HG03342 (cell line): ENCODE data around the gene APPL2.
"Not testable (repeated sequence)": the region's sequence is repeated elsewhere in the genome, so short reads cannot be mapped to it uniquely, and the experiment has no call there.

Experiments
- ATAC-seq: cut with Tn5 transposase; IDR thresholded peaks from one replicate; pipeline ENCODE4 v1.9.1; 2021; ENCODE audit warnings: mild to moderate bottlenecking, moderate library complexity; ENCODE audit not compliant: unreplicated experiment

APPL2 gene

DNA sequence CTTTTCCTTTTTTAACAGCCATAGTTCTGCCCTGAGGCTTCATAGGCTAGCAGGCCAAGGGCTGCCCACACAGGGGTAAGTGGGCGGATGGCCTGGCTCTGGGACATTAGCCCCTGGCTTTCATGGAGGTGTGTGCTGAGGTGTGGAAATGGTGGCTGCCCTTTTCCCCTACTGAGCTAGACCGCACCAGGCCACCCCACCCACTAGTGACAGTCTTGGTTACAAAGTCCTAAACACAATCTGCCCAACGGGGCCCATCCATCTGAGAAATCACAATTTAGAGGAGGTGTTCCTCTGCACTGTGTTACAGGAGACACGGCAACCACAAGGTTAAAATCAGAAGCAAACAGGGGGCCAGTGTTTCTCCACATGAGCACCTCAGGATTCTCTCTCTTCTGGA lies 35.6 kb downstream of the APPL2 start:
- ATAC-seq: no peak

GRCh38 chr12:105198961-105199360 lies 37.0 kb downstream of the APPL2 start:
- no peak for ATAC-seq

- ATAC-seq: no peak
These were observed 39.9 kb downstream of the APPL2 start for GRCh38 chr12:105196090-105196489.

GRCh38 chr12:105194947-105195346 lies 41.0 kb downstream of the APPL2 start:
- ATAC-seq: no peak

- no peak for ATAC-seq
These were observed 43.2 kb downstream of the APPL2 start for GRCh38 chr12:105192624-105193225.

- ATAC-seq: no peak
These were observed 45.4 kb downstream of the APPL2 start for GRCh38 chr12:105190530-105190929.

- no peak for ATAC-seq
These were observed 46.7 kb downstream of the APPL2 start for GRCh38 chr12:105189293-105189692.

- not testable (repeated sequence) for ATAC-seq
These were observed 52.0 kb downstream of the APPL2 start for GRCh38 chr12:105183976-105184375.

DNA sequence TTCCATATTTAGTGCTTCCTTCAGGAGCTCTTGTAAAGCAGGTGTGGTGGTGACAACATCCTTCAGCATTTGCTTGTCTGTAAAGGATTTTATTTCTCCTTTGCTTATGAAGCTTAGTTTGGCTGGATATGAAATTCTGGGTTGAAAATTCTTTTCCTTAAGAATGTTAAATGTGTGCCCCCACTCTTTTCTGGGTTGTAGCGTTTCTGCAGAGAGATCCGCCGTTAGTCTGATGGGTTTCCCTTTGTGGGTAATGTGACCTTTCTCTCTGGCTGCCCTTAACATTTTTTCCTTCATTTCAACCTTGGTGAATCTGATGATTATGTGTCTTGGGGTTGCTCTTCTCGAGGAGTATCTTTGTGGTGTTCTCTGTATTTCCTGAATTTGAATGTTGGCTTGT lies 52.6 kb downstream of the APPL2 start:
- ATAC-seq: not testable (repeated sequence)

GRCh38 chr12:105179114-105179513 lies 56.9 kb downstream of the APPL2 start:
- not testable (repeated sequence) for ATAC-seq

- no peak for ATAC-seq
These were observed 58.8 kb downstream of the APPL2 start for GRCh38 chr12:105177208-105177607.

- ATAC-seq: no peak
These were observed 60.5 kb downstream of the APPL2 start for GRCh38 chr12:105175397-105175990.

GRCh38 chr12:105171691-105172436 lies 64.1 kb downstream of the APPL2 start:
- no peak for ATAC-seq

GRCh38 chr12:105170139-105170538 lies 65.8 kb downstream of the APPL2 start:
- ATAC-seq: no peak

- ATAC-seq: no peak
These were observed 68.0 kb downstream of the APPL2 start for GRCh38 chr12:105168006-105168405.

DNA sequence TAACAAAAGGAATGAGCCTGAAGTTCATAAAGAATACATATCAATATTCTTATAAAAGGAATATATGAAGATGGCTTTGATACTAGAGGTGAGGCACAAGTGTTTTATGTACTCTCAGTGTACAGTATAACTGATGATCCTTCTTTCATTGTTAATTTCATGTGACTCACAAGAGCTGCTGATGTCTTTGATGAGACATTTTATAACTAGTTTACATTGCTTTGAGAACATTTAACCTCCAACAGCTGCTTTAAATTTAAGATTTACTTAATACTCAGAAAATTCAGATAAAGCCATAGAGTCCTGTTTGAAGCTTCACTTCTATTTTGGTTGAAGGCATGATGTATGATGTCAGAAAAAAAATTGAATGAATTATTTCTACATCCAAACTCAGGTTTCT lies 68.6 kb downstream of the APPL2 start:
- no peak for ATAC-seq

- ATAC-seq: no peak
These were observed 69.2 kb downstream of the APPL2 start for GRCh38 chr12:105166736-105167135.

DNA sequence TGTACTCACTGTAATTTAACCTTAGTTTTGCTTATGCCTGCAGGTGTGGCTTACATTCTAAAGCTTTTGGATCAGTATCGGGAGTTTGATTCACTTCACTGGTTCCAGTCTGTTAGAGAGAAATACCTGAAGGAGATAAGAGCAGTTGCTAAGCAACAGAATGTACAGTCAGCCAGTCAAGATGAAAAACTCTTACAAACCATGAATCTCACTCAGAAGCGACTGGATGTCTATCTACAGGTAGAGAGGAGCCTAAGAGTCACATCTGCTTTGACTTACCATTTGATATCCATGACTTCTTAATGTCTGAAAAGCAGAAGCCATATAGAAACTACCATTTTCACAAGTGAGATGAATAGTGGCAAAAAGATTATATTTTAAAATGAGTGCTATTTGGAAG lies 71.9 kb downstream of the APPL2 start:
- no peak for ATAC-seq

- no peak for ATAC-seq
These were observed 73.8 kb downstream of the APPL2 start for GRCh38 chr12:105162174-105162573.

DNA sequence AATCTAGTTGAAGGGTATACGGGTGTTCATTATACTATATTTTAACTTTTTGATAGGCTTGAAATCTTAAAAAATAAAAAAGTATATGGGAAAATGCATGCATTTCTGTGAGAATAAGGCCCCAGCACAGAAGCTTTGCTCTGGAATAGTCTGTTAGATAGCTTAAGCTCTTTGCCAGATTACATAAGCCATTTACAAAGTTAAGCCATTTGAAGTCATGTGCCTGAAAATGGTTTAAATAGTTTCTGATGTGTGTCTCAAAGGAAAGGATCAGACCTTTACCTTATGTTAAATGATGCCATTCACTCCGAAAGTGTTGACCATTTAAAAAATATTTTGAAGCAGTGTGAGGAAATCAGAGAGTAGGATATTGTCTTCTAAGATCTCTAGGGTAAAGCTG lies 77.1 kb downstream of the APPL2 start:
- no peak for ATAC-seq

GRCh38 chr12:105157606-105158005 lies 78.4 kb downstream of the APPL2 start:
- no peak for ATAC-seq

DNA sequence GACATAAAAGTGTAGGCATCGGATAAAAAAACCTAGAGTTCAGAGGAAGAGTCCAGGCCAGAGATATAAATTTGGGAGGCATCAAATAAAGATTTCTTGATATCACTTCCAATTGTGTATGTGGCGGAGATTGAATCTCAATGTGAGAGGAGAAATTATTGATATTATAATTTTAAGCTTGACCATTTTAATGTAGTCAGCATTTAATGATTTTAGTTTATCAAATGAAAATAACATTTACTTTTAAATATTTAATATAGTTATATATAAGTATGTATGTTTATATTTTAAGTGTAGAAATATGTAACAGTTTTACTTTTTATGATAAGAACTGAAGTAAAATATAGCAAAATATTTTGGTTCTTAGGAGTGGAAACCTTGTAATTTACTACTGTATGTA lies 79.7 kb downstream of the APPL2 start:
- no peak for ATAC-seq
